Parathyroid adenoma (tissue), 2 donors: ENCODE data around the gene TASP1.

Experiments used
- H2AFZ ChIP-seq: fragments of 300-600 bp; sonication (generic); one replicate; pipeline ENCODE4 v1.7.0; 2017; ENCODE audit warnings: antibody characterized with exemption, mild to moderate bottlenecking
- H3K27ac ChIP-seq: fragments of 300-600 bp; sonication (generic); one replicate; pipeline ENCODE4 v1.7.0; 2017
- H3K27me3 ChIP-seq: fragments of 300-600 bp; sonication (generic); one replicate; pipeline ENCODE4 v1.7.0; 2017; ENCODE audit warnings: low read length; ENCODE audit not compliant: control insufficient read depth, insufficient read depth
- H3K36me3 ChIP-seq: fragments of 300-600 bp; sonication (generic); one replicate; pipeline ENCODE4 v1.7.0; 2017; ENCODE audit warnings: low read length; ENCODE audit not compliant: control insufficient read depth, insufficient read depth
- H3K4me1 ChIP-seq: fragments of 300-600 bp; sonication (generic); one replicate; pipeline ENCODE4 v1.7.0; 2017; ENCODE audit warnings: control low read depth
- H3K4me2 ChIP-seq: fragments of 300-600 bp; sonication (generic); one replicate; pipeline ENCODE4 v1.7.0; 2017; ENCODE audit warnings: low read length
- H3K4me3 ChIP-seq: fragments of 300-600 bp; sonication (generic); one replicate; pipeline ENCODE4 v1.7.0; 2017; ENCODE audit warnings: low read depth, low read length
- H3K79me2 ChIP-seq: fragments of 300-600 bp; sonication (generic); one replicate; pipeline ENCODE4 v1.7.0; 2017; ENCODE audit warnings: control low read depth
- H3K9ac ChIP-seq: fragments of 300-600 bp; sonication (generic); one replicate; pipeline ENCODE4 v1.7.0; 2017; ENCODE audit warnings: mild to moderate bottlenecking
- H3K9me3 ChIP-seq: fragments of 300-600 bp; sonication (generic); one replicate; pipeline ENCODE4 v1.7.0; 2017; ENCODE audit warnings: low read length; ENCODE audit not compliant: control insufficient read depth
- TF ChIP-seq, protein P1 (sequence below): fragments of 300-600 bp; sonication (generic); IDR thresholded peaks from one replicate; pipeline ENCODE4 v1.7.0; 2017; ENCODE audit warnings: antibody characterized with exemption, mild to moderate bottlenecking
- donor health status: primary hyperparathyroidism.

Gene TASP1

GRCh38 chr20:13430346-13431002 is 208.3 kb downstream of the TASP1 start:
- no peaks in the 10 kb centered on the region for H3K27me3 ChIP-seq
- H2AFZ ChIP-seq = no peak overlapping the region
- no peak overlapping the region for H3K4me3 ChIP-seq
- H3K79me2 ChIP-seq = no peaks in the 10 kb centered on the region
- no peak overlapping the region for H3K27ac ChIP-seq
- TF ChIP-seq, protein P1, sequence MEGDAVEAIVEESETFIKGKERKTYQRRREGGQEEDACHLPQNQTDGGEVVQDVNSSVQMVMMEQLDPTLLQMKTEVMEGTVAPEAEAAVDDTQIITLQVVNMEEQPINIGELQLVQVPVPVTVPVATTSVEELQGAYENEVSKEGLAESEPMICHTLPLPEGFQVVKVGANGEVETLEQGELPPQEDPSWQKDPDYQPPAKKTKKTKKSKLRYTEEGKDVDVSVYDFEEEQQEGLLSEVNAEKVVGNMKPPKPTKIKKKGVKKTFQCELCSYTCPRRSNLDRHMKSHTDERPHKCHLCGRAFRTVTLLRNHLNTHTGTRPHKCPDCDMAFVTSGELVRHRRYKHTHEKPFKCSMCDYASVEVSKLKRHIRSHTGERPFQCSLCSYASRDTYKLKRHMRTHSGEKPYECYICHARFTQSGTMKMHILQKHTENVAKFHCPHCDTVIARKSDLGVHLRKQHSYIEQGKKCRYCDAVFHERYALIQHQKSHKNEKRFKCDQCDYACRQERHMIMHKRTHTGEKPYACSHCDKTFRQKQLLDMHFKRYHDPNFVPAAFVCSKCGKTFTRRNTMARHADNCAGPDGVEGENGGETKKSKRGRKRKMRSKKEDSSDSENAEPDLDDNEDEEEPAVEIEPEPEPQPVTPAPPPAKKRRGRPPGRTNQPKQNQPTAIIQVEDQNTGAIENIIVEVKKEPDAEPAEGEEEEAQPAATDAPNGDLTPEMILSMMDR = no peak
- no peaks in the 10 kb centered on the region for H3K36me3 ChIP-seq
- no peaks in the 10 kb centered on the region for H3K9me3 ChIP-seq
- no peaks in the 10 kb centered on the region for H3K4me1 ChIP-seq
- H3K4me2 ChIP-seq = no peak overlapping the region
- no peak overlapping the region for H3K9ac ChIP-seq

GRCh38 chr20:13428684-13429083 is 210.0 kb downstream of the TASP1 start:
- TF ChIP-seq, protein P1 = no peak

DNA sequence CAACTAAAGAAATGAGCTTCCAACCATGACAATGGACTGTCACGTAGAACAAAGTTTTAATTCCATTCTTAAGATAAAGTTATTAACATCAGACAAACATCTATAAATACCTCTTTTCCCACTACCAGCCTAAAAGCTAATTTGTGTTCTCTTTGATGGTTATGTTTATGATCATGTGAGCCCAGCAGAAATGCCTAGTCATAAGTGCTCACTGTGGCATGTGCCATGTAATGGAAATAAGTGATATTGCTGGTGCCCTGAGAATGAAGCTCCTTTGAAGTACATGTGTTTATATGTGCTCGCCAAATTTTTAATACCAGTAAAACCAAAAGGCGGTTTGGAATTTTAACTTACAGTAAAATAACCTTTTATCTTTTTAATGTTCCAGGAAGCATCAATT is 211.9 kb downstream of the TASP1 start:
- Histone ChIP-seq H3K79me2 (no peaks in the 10 kb centered on the region), H3K27ac (no peak overlapping the region), H3K4me1 (no peaks in the 10 kb centered on the region), H3K9ac (no peak overlapping the region), H2AFZ (no peak overlapping the region), H3K4me2 (no peak overlapping the region), H3K27me3 (no peaks in the 10 kb centered on the region), H3K9me3 (no peaks in the 10 kb centered on the region), H3K36me3 (no peaks in the 10 kb centered on the region), H3K4me3 (no peak overlapping the region)
- TF ChIP-seq, protein P1 = no peak

More at GRCh38 chr20:13428684-13429083, 210.0 kb downstream of the TASP1 start:
- no peaks in the 10 kb centered on the region for H3K79me2 ChIP-seq
- no peaks in the 10 kb centered on the region for H3K27me3 ChIP-seq
- H3K9me3 ChIP-seq = no peaks in the 10 kb centered on the region
- H3K4me3 ChIP-seq = no peak overlapping the region
- H3K36me3 ChIP-seq = no peaks in the 10 kb centered on the region
- no peaks in the 10 kb centered on the region for H3K4me1 ChIP-seq
- H3K27ac ChIP-seq = no peak overlapping the region
- H3K9ac ChIP-seq = no peak overlapping the region
- H3K4me2 ChIP-seq = no peak overlapping the region
- H2AFZ ChIP-seq = no peak overlapping the region

- Histone ChIP-seq H3K4me1 (no peaks in the 10 kb centered on the region), H2AFZ (no peak overlapping the region), H3K27ac (no peak overlapping the region), H3K9ac (no peak overlapping the region), H3K27me3 (no peaks in the 10 kb centered on the region), H3K4me2 (no peak overlapping the region), H3K9me3 (no peaks in the 10 kb centered on the region), H3K36me3 (no peaks in the 10 kb centered on the region), H3K79me2 (no peaks in the 10 kb centered on the region), H3K4me3 (no peak overlapping the region)
- TF ChIP-seq, protein P1 = no peak
Observed at GRCh38 chr20:13425381-13426135, 213.2 kb downstream of the TASP1 start.
